SK-N-SH treated with all-trans-retinoic acid at 6 μM for 48 hours (cell line): ENCODE results near the gene RNPEPL1.

ENCODE experiments used
- ATAC-seq: fragments of 200-7000 bp; cut with Tn5 transposase; 3 replicates; pipeline ENCODE4 v1.9.1; 2020; ENCODE audit warnings: mild to moderate bottlenecking, moderate library complexity
- CSDC2 ChIP-seq: fragments of 250-450 bp; sonication (Bioruptor Pico); IDR thresholded peaks from 2 replicates; pipeline ENCODE4 v1.5.0; 2020; ENCODE audit warnings: mild to moderate bottlenecking, moderate library complexity
- ESRRG ChIP-seq: fragments of 250-450 bp; sonication (Bioruptor Pico); IDR thresholded peaks from 2 replicates; pipeline ENCODE4 v1.6.1; 2021; ENCODE audit warnings: mild to moderate bottlenecking
- GLIS3 ChIP-seq: fragments of 250-450 bp; sonication (Bioruptor Pico); IDR thresholded peaks from 2 replicates; pipeline ENCODE4 v1.5.0; 2020; ENCODE audit warnings: mild to moderate bottlenecking, moderate library complexity
- OSR1 ChIP-seq: fragments of 250-450 bp; sonication (Bioruptor Pico); IDR thresholded peaks from 2 replicates; pipeline ENCODE4 v1.8.0; 2022; ENCODE audit warnings: moderate library complexity, mild to moderate bottlenecking, inconsistent platforms
- PPARA ChIP-seq: fragments of 250-450 bp; sonication (Bioruptor Pico); IDR thresholded peaks from 2 replicates; pipeline ENCODE4 v1.5.0; 2020; ENCODE audit warnings: mild to moderate bottlenecking, borderline replicate concordance
- SNAI2 ChIP-seq: fragments of 250-450 bp; sonication (Bioruptor Pico); IDR thresholded peaks from 2 replicates; pipeline ENCODE4 v1.5.0; 2020; ENCODE audit warnings: mild to moderate bottlenecking, moderate library complexity
- TCF4 ChIP-seq: fragments of 250-450 bp; sonication (Bioruptor Pico); IDR thresholded peaks from 2 replicates; pipeline ENCODE4 v1.8.0; 2021; ENCODE audit warnings: mild to moderate bottlenecking, moderate library complexity, borderline replicate concordance
- TOX ChIP-seq: fragments of 250-450 bp; sonication (Bioruptor Pico); IDR thresholded peaks from 2 replicates; pipeline ENCODE4 v1.8.0; 2021; ENCODE audit warnings: mild to moderate bottlenecking, moderate library complexity, borderline replicate concordance
- ZC3H10 ChIP-seq: fragments of 250-450 bp; sonication (Bioruptor Pico); IDR thresholded peaks from 2 replicates; pipeline ENCODE4 v1.5.1; 2021; ENCODE audit warnings: mild to moderate bottlenecking, moderate library complexity
- ZFP3 ChIP-seq: fragments of 250-450 bp; sonication (Bioruptor Pico); IDR thresholded peaks from 2 replicates; pipeline ENCODE4 v1.5.0; 2020; ENCODE audit warnings: mild to moderate bottlenecking, moderate library complexity
- ZFP30 ChIP-seq: fragments of 450-650 bp; formaldehyde crosslinking; IDR thresholded peaks from 2 replicates; pipeline ENCODE4 v1.5.0; 2022; ENCODE audit warnings: mild to moderate bottlenecking, moderate library complexity
- ZNF70 ChIP-seq: fragments of 450-650 bp; formaldehyde crosslinking; IDR thresholded peaks from 2 replicates; pipeline ENCODE4 v1.5.0; 2020; ENCODE audit warnings: mild to moderate bottlenecking, moderate library complexity
- ZNF8 ChIP-seq: fragments of 450-650 bp; formaldehyde crosslinking; IDR thresholded peaks from 2 replicates; pipeline ENCODE4 v1.5.0; 2020; ENCODE audit warnings: mild to moderate bottlenecking, moderate library complexity
- TF ChIP-seq, protein P1 (sequence below): fragments of 250-450 bp; sonication (Bioruptor Pico); IDR thresholded peaks from 2 replicates; pipeline ENCODE4 v1.8.0; 2020; ENCODE audit warnings: mild to moderate bottlenecking, moderate library complexity, borderline replicate concordance
- TF ChIP-seq, protein P2 (sequence below): fragments of 250-450 bp; sonication (Bioruptor Pico); IDR thresholded peaks from 2 replicates; pipeline ENCODE4 v1.8.0; 2021; ENCODE audit warnings: low read depth, mild to moderate bottlenecking, moderate library complexity, borderline replicate concordance
- TF ChIP-seq, protein P3 (sequence below): fragments of 250-450 bp; sonication (Bioruptor Pico); IDR thresholded peaks from 2 replicates; pipeline ENCODE4 v1.5.1; 2020; ENCODE audit warnings: low read depth, mild to moderate bottlenecking, moderate library complexity
- TF ChIP-seq, protein P4 (sequence below): fragments of 250-450 bp; sonication (Bioruptor Pico); IDR thresholded peaks from 2 replicates; pipeline ENCODE4 v1.5.0; 2020; ENCODE audit warnings: mild to moderate bottlenecking, moderate library complexity

RNPEPL1 gene

DNA sequence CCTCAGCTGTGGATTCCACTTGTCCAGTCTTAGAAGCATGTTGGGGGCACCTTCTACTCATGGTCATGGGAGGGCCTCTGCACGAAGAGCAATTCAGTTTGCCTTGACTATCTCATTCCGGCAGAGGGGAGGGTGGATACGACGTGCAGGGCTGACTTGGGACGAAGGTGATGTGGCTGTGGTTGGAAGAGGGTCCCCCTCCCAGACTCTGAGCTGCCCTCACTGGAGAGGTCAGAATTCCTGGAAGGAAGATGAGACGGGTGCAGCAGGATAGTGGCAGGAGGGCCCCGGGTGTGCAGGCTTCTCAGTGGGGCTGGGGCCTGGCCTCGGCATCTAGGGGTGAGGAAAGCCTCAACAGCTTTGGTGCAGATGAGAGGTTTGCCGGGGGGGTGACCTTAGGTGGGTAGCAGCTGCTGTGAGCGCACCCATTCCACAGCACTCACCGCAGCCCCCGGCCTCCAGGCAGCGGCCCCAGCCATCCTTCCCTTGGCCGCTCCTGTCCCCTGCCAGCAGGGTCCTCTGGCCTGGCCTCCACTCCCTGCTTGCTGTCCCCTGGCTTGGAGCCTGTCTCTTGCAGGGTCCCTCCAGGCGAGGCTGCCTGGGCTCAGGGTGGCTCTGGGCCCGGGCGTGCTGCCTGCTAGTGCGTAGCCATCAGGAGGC, 3.2 kb downstream of the RNPEPL1 start:
- TF ChIP-seq, protein P1, sequence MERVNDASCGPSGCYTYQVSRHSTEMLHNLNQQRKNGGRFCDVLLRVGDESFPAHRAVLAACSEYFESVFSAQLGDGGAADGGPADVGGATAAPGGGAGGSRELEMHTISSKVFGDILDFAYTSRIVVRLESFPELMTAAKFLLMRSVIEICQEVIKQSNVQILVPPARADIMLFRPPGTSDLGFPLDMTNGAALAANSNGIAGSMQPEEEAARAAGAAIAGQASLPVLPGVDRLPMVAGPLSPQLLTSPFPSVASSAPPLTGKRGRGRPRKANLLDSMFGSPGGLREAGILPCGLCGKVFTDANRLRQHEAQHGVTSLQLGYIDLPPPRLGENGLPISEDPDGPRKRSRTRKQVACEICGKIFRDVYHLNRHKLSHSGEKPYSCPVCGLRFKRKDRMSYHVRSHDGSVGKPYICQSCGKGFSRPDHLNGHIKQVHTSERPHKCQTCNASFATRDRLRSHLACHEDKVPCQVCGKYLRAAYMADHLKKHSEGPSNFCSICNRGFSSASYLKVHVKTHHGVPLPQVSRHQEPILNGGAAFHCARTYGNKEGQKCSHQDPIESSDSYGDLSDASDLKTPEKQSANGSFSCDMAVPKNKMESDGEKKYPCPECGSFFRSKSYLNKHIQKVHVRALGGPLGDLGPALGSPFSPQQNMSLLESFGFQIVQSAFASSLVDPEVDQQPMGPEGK (CRISPR knock-in tag): no peak
- no peak for TF ChIP-seq ZNF70 (CRISPR knock-in tag)
- TF ChIP-seq TOX (CRISPR knock-in tag): no peak
- ATAC-seq: no peak

DNA sequence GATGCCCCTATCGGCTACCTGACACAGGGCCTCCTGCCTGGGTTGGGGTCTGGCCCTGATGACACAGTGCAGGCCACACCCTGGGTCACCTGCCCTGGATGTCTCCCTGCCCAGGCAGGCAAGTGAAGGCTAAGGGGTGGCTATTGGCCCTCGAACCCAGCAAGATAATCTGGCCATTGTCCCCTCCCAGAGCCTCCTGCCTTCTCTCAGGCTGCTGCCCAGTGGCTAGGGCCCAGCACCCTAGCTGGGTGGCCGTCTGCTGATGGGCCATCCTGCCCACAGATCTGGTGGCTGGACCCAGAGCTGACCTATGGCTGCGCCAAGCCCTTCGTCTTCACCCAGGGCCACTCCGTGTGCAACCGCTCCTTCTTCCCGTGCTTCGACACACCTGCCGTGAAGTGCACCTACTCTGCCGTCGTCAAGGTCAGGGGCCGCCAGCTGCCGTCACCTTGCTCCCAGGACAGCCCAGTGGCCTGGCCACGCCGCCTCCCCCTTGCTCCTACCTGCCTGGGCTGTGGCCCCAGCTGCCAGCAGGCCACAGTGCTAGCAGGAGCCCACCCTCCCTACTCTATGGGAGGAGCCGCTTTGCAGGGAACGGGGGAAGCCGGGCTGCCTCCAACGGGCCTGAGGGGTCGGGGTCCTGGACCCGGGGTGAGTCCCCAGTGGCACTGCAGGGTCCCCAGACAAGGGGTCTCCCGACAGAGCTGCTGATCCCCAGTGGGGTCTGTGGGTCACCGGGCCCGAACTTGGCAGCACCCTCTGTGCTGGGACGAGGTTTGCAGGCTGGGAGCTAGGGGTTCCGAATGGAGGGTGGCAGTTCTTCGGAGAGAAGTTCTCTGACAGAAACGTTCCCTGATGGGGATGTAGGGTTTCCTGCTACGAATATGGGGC, 4.1 kb downstream of the RNPEPL1 start:
- TF ChIP-seq ZNF8 (CRISPR knock-in tag): no peak
- ATAC-seq: no peak

DNA sequence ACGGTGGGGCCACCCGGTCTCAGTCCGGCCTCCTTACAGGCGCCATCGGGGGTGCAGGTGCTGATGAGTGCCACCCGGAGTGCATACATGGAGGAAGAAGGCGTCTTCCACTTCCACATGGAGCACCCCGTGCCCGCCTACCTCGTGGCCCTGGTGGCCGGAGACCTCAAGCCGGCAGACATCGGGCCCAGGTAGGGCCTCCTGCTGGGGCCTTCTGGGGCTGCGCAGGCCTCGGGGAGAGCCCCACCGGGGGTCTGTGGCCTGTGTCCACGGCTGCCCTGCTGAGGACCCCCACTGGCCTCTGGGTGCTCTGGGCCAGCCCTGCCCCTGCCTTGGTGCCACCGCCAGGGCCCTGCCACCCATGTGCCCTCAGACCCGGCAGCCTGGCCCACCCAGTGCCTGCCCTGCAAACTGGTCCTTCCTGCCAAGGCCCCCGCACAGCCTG, 4.8 kb downstream of the RNPEPL1 start:
- TF ChIP-seq TOX (CRISPR knock-in tag) (no peak), ZFP30 (CRISPR knock-in tag) (no peak), ZNF70 (CRISPR knock-in tag) (no peak), ESRRG (CRISPR knock-in tag) (no peak), SNAI2 (CRISPR knock-in tag) (no peak), GLIS3 (CRISPR knock-in tag) (no peak), ZC3H10 (CRISPR knock-in tag) (no peak)
- TF ChIP-seq, protein P2, sequence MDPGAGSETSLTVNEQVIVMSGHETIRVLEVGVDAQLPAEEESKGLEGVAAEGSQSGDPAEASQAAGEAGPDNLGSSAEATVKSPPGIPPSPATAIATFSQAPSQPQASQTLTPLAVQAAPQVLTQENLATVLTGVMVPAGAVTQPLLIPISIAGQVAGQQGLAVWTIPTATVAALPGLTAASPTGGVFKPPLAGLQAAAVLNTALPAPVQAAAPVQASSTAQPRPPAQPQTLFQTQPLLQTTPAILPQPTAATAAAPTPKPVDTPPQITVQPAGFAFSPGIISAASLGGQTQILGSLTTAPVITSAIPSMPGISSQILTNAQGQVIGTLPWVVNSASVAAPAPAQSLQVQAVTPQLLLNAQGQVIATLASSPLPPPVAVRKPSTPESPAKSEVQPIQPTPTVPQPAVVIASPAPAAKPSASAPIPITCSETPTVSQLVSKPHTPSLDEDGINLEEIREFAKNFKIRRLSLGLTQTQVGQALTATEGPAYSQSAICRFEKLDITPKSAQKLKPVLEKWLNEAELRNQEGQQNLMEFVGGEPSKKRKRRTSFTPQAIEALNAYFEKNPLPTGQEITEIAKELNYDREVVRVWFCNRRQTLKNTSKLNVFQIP (CRISPR knock-in tag): no peak
- no peak for ATAC-seq

DNA sequence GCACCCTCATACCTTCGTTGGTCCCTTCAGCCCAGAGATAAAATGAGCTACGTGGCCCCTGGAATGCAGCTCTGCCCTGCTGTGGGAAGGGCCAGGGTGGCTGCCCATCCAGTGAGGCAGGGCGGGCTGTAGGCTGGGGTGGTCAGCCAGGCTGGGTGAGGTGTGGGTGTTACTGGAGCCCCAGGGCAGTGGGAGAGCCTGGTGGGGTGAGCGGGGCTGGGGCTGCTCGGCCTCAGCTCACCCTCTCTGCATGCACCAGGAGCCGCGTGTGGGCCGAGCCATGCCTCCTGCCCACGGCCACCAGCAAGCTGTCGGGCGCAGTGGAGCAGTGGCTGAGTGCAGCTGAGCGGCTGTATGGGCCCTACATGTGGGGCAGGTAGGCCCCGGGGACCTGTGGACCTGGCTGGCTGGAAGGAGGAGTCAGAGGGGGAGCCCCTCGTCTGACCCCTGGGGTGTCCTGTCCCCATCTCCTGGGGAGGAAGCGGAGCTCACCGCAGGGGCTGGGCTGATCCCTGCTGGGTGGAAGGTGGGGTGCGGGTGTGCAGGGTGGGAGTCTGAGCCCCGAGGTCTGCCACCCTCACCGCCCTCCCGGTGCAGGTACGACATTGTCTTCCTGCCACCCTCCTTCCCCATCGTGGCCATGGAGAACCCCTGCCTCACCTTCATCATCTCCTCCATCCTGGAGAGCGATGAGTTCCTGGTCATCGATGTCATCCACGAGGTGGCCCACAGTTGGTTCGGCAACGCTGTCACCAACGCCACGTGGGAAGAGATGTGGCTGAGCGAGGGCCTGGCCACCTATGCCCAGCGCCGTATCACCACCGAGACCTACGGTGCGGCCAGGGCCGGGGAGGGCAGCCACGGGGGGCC, 5.5 kb downstream of the RNPEPL1 start:
- no peak for TF ChIP-seq ZFP3 (CRISPR knock-in tag)
- TF ChIP-seq ZFP30 (CRISPR knock-in tag): no peak
- TF ChIP-seq PPARA: no peak
- no peak for TF ChIP-seq OSR1 (CRISPR knock-in tag)
- no peak for TF ChIP-seq SNAI2 (CRISPR knock-in tag)
- TF ChIP-seq ZC3H10 (CRISPR knock-in tag): no peak
- no peak for TF ChIP-seq CSDC2 (CRISPR knock-in tag)
- TF ChIP-seq, protein P3, sequence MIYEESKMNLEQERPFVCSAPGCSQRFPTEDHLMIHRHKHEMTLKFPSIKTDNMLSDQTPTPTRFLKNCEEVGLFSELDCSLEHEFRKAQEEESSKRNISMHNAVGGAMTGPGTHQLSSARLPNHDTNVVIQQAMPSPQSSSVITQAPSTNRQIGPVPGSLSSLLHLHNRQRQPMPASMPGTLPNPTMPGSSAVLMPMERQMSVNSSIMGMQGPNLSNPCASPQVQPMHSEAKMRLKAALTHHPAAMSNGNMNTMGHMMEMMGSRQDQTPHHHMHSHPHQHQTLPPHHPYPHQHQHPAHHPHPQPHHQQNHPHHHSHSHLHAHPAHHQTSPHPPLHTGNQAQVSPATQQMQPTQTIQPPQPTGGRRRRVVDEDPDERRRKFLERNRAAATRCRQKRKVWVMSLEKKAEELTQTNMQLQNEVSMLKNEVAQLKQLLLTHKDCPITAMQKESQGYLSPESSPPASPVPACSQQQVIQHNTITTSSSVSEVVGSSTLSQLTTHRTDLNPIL (CRISPR knock-in tag): no peak
- no peak for TF ChIP-seq GLIS3 (CRISPR knock-in tag)
- TF ChIP-seq, protein P4, sequence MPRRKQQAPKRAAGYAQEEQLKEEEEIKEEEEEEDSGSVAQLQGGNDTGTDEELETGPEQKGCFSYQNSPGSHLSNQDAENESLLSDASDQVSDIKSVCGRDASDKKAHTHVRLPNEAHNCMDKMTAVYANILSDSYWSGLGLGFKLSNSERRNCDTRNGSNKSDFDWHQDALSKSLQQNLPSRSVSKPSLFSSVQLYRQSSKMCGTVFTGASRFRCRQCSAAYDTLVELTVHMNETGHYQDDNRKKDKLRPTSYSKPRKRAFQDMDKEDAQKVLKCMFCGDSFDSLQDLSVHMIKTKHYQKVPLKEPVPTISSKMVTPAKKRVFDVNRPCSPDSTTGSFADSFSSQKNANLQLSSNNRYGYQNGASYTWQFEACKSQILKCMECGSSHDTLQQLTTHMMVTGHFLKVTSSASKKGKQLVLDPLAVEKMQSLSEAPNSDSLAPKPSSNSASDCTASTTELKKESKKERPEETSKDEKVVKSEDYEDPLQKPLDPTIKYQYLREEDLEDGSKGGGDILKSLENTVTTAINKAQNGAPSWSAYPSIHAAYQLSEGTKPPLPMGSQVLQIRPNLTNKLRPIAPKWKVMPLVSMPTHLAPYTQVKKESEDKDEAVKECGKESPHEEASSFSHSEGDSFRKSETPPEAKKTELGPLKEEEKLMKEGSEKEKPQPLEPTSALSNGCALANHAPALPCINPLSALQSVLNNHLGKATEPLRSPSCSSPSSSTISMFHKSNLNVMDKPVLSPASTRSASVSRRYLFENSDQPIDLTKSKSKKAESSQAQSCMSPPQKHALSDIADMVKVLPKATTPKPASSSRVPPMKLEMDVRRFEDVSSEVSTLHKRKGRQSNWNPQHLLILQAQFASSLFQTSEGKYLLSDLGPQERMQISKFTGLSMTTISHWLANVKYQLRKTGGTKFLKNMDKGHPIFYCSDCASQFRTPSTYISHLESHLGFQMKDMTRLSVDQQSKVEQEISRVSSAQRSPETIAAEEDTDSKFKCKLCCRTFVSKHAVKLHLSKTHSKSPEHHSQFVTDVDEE (CRISPR knock-in tag): no peak
- TF ChIP-seq, protein P2 (CRISPR knock-in tag): no peak
- no peak for TF ChIP-seq TCF4

More for the DNA sequence above, 5.5 kb downstream of the RNPEPL1 start:
- no peak for ATAC-seq
